Psoas muscle (tissue), 8 donors: ENCODE data around the gene B4GALNT1. TPM values are rescaled to one million over a fixed set of nuclear protein-coding genes. Genes with fewer than 3 reads are reported as not detected.
A peak's percentile ranks its signal among the peaks of the same experiment; 100 is the strongest.

Source experiments
- ATAC-seq, 4 donors: fragments of 200-7000 bp; cut with Tn5 transposase; one replicate each; pipeline ENCODE4 v1.9.1; 2020; ENCODE audit warnings: moderate library complexity in 3 of 4, mild to moderate bottlenecking in 2 of 4
- DNase-seq, 2 donors: peaks; one replicate each; pipeline ENCODE4 v3.0.0-alpha.2; 2020
- H3K27ac ChIP-seq: fragments of 200-600 bp; one replicate; pipeline ENCODE4 v1.8.0; 2022
- H3K27me3 ChIP-seq, 3 donors: fragments of 200-600 bp in 1 of 3; one replicate each; pipeline versions ENCODE4 v1.6.1 to v1.8.0; 2013 to 2022; ENCODE audit warnings: low read length in 2 of 3, mild to moderate bottlenecking in 2 of 3, moderate library complexity in 1 of 3; ENCODE audit not compliant: insufficient read depth in 3 of 3
- H3K36me3 ChIP-seq, 2 donors: fragments of 200-600 bp in 1 of 2; one replicate each; pipeline versions ENCODE4 v1.6.1 to v1.8.0; 2013 to 2022; ENCODE audit warnings: low read depth in 1 of 2, mild to moderate bottlenecking in 1 of 2, moderate library complexity in 1 of 2; ENCODE audit not compliant: insufficient read depth in 1 of 2
- H3K4me1 ChIP-seq: fragments of 200-600 bp; one replicate; pipeline ENCODE4 v1.8.0; 2022
- H3K4me3 ChIP-seq: fragments of 200-600 bp; one replicate; pipeline ENCODE4 v1.8.0; 2022; ENCODE audit warnings: mild to moderate bottlenecking
- H3K9me3 ChIP-seq: fragments of 200-600 bp; one replicate; pipeline ENCODE4 v1.8.0; 2022
- CTCF ChIP-seq: fragments of 200-600 bp; IDR thresholded peaks from one replicate; pipeline ENCODE4 v1.8.0; 2022; ENCODE audit warnings: antibody characterized with exemption
- WGBS, 3 donors: extraction: QIAGEN DNeasy Blood & Tissue Kit; methylation state at CpG; one replicate each; pipeline versions ENCODE4 v1.1.6 to v1.1.7; 2013; 5-methylcytosine and 5-hydroxymethylcytosine counted together
- intact Hi-C, 2 donors: fragments of 100-400 bp; cut with DNase I; formaldehyde crosslinking; loops; one replicate each; pipeline versions ENCODE4 v1.11.0 to v1.14.2; 2022
- polyA plus RNA-seq, 3 donors: library from polyadenylated mRNA; stranded (reverse); fragments of 200-250 nt; gene quantifications; one replicate each; pipeline ENCODE4 v1.2.3, GENCODE V29; 2013
- total RNA-seq, 4 donors: library from RNA; stranded (reverse); fragmentation: NEBNext Ultra II Directional in 2 of 4; extraction: Animal tissue kit (Norgen Biotek cat#: 25700) in 2 of 4; gene quantifications; one replicate each; pipeline versions ENCODE4 v1.2.1 to v1.2.4, GENCODE V29; 2021 to 2023
- donor health status: healthy with polysubstance abuse.
- donor health status: DM: no; HTN: no; CAD: no; lungs with moderate emphysema.
- donor health status: Bipolar disorder and iron deficiency.
- donor health status: healthy.
- donor health status: DM: yes; HTN: yes; CAD: no.
- donor health status: DM: no; HTN: no; CAD: no.
- donor health status: DM: no; HTN: no; CAD: no.
- donor health status: DM: yes; HTN: yes; CAD: no.

The B4GALNT1 gene
- total and polyA plus RNA-seq, 7 donors, result 8.2 to 46.7 (median 10.0) TPM

GRCh38 chr12:57606399-57606798 lies 26.6 kb downstream of the B4GALNT1 start:
- H3K4me3 ChIP-seq, result peak overlapping the region; percentile 63
- peak overlapping the region; percentile 4 for H3K27ac ChIP-seq
- ATAC-seq, result no peak
- peaks cover 0 to 53% (median 23%) of the 10 kb centered on the region in 3 donors for H3K27me3 ChIP-seq
- peaks cover 5% of the 10 kb centered on the region for H3K4me1 ChIP-seq
- 45 to 79% (median 73%) methylated on average over 2 of the region's 2 CpGs for WGBS, 3 donors
- H3K9me3 ChIP-seq, result no peaks in the 10 kb centered on the region
- no peak for TF ChIP-seq CTCF
- no peak for DNase-seq
- intact Hi-C loops, result no loop called here
- peaks cover 0 to 10% of the 10 kb centered on the region in 2 donors for H3K36me3 ChIP-seq

- H3K27me3 ChIP-seq, result peaks cover 0 to 48% (median 18%) of the 10 kb centered on the region in 3 donors
- no peak for ATAC-seq
- H3K9me3 ChIP-seq, result no peaks in the 10 kb centered on the region
- H3K27ac ChIP-seq, result peak overlapping the region; percentile 4
- H3K36me3 ChIP-seq, result peaks cover 0 to 15% of the 10 kb centered on the region in 2 donors
- H3K4me1 ChIP-seq, result peaks cover 2% of the 10 kb centered on the region
- intact Hi-C loops, result no loop called here
- DNase-seq, result no peak
- H3K4me3 ChIP-seq, result peak overlapping the region; percentile 63
- no peak for TF ChIP-seq CTCF
- 53 to 63% (median 54%) methylated on average over 4 of the region's 4 CpGs for WGBS, 3 donors
Measured at GRCh38 chr12:57605811-57606311, 27.1 kb downstream of the B4GALNT1 start.

- peaks cover 0 to 41% (median 16%) of the 10 kb centered on the region in 3 donors for H3K27me3 ChIP-seq
- intact Hi-C loops, result no loop called here
- H3K36me3 ChIP-seq, result peaks cover 2 to 22% of the 10 kb centered on the region in 2 donors
- no peak for TF ChIP-seq CTCF
- DNase-seq, result peak; percentile 34 to 54
- peak overlapping the region; percentile 63 for H3K4me3 ChIP-seq
- H3K4me1 ChIP-seq, result no peaks in the 10 kb centered on the region
- ATAC-seq, result peak in 2 of 4 donors; percentile 11 to 21
- no peaks in the 10 kb centered on the region for H3K9me3 ChIP-seq
- peak overlapping the region; percentile 64 for H3K27ac ChIP-seq
- WGBS, 3 donors, result 5 to 8% (median 7%) methylated on average over 20 to 25 of the region's 25 CpGs
Measured at GRCh38 chr12:57604992-57605810, 27.8 kb downstream of the B4GALNT1 start.

GRCh38 chr12:57604454-57604991 lies 28.5 kb downstream of the B4GALNT1 start, which contains the start of gene DTX3:
TSS of gene DTX3 (plus strand) at chr12:57604824. CDS start at chr12:57606518, 1,694 bp downstream.
- Histone ChIP-seq H3K27ac (peak within 1 kb of the TSS; percentile 64), H3K9me3 (no peaks in the 10 kb centered on the region), H3K4me1 (no peaks in the 10 kb centered on the region), H3K27me3 (peaks cover 0 to 34% (median 16%) of the 10 kb centered on the region in 3 donors), H3K4me3 (peak within 1 kb of the TSS; percentile 63), H3K36me3 (peaks cover 3 to 28% of the 10 kb centered on the region in 2 donors)
- no peak for TF ChIP-seq CTCF
- 3 to 5% (median 4%) methylated on average over 23 to 36 of the region's 36 CpGs for WGBS, 3 donors
- intact Hi-C loops, result no loop called here
- peak in 1 of 2 donors; percentile 30 for DNase-seq
- ATAC-seq, result peak in 3 of 4 donors; percentile 24 to 48 (median 25)
